DMS 273 treated with DMSO at 0.1 percent for 48 hours (cell line): ENCODE results near the gene S100A14.

ENCODE experiments used
- DNase-seq: peaks from one replicate; lab custom pipeline; 2025; lab: John Stamatoyannopoulos, UW

S100A14 gene

DNA sequence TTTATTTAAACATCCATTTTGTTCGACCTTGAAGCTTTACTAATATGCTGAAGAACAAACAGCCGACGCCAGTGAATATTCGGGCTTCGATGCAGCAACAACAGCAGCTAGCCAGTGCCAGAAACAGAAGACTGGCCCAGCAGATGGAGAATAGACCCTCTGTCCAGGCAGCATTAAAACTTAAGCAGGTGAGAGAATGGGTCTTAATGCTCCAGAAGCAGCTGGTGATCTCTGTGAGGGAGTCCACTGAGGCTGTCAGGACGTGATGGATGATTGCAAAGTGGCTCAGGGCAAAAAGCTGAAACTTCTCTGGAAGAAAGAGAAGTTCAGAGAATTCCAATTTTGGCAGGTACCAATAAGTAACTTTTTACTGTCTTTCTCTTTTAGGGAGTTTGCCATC, 22.1 kb upstream of the S100A14 start:
- DNase-seq, result no peak

DNA sequence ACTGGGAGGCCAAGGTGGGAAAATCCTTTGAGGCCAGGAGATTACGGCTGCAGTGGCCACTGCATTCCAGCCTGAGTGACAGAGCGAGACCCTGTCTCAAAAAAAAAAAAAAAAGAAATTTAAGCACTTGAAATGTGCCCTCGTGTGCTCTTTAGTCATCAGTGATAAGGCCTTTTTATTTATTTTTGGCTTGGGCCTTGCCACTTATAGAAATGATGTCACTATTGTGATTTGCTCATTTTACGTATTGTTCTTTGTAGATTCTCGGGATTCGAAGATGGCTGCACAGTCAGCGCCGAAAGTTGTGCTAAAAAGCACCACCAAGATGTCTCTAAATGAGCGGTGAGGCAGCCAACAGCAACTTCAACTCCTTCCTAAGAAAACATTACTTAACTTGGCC, 20.2 kb upstream of the S100A14 start:
- no peak for DNase-seq

DNA sequence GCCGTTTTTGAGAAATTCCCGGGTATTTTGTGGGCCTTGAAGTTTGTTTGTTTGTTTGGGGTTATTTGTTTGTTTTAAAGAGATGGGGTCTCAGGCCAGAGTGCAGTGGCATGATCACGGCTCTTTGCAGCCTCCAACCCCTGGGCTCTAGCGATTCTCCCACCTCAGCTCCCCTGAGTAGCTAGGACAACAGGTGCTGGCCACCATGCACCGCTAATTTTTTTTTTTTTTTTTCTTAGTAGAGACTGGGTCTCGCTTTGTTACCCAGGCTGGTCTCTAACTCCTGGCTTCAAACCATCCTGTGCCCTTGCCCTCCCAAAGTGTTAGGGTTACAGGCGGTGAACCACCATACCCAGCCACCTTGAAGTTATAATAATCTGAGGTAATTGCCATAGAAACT, 19.7 kb upstream of the S100A14 start:
- no peak for DNase-seq

DNA sequence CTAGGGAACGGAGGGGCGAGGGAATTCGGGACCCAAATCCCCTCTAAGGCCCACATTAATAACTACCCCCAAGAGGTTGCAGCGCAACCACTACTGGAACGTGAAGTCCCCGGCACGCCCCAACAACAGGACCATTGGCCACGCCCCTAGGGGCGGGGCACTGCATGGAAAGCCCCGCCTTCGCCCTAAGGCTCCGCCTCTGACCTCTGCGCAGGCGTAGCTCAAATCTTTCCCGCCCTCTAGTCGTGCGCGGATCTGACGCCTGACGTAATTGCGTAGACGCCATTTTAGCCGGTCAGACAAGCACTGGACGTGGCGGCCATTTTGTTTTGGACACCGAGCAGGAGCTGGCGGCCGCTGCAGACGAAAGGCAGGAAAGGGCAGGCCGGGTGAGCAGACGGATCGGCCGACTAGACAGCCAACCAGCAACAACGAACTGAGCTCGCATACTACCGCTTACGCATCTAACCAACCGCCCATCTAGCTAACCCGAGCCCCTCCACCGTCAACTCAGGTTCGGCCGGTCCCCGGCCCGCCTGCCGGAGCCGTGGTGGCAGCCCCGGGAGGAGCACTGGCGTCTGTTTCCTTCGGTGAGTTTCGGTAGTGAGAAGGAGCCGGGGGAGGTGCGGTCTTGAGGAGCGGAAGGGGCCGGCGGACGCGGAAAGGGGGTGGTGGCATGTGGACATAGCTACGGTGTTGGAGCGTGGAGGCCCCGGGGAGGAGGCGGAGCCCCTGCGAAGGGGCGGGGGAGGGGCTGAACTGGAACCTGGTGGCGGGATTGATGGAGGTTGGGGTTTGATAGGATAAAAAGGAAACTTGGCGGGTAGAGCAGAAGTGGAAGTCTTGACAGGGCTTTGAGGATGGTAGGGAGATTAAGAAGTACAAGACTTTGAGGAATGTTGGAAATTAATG, 17.9 kb upstream of the S100A14 start, which contains the start of gene CHTOP:
Gene CHTOP, plus strand, starts transcription at position 313 of the 912 bp plus-strand sequence. CDS start 2,523 bp downstream, outside the sequence.
- peak; percentile 94 for DNase-seq

DNA sequence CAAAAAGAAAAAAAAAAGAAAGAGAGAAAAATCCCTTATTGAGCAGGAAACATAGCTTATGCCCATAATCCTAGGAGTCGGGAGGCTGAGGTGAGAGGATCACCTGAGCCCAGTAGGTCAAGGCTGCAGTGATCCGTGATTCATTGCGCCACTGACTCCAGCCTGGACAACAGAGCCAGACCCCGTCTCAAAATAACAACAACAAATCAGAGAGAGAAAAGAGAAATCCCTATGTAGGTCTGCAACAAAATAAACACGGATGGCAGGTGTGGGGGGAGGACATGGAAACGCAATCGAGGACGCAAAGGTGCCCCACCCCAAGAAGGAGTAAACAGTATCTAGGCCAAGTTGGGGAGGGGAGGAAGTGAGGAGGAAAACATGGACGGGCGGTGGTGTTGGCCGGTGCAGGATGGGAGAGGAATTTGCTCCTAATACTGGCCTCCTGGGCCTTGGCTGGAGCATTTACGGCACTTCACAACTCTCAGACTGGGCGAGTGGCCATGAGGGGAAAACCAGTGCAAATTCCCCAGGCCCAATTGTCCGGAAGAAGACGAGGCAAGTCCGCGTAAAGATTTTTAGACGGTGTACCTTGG, 17.1 kb upstream of the S100A14 start:
- DNase-seq, result no peak

DNA sequence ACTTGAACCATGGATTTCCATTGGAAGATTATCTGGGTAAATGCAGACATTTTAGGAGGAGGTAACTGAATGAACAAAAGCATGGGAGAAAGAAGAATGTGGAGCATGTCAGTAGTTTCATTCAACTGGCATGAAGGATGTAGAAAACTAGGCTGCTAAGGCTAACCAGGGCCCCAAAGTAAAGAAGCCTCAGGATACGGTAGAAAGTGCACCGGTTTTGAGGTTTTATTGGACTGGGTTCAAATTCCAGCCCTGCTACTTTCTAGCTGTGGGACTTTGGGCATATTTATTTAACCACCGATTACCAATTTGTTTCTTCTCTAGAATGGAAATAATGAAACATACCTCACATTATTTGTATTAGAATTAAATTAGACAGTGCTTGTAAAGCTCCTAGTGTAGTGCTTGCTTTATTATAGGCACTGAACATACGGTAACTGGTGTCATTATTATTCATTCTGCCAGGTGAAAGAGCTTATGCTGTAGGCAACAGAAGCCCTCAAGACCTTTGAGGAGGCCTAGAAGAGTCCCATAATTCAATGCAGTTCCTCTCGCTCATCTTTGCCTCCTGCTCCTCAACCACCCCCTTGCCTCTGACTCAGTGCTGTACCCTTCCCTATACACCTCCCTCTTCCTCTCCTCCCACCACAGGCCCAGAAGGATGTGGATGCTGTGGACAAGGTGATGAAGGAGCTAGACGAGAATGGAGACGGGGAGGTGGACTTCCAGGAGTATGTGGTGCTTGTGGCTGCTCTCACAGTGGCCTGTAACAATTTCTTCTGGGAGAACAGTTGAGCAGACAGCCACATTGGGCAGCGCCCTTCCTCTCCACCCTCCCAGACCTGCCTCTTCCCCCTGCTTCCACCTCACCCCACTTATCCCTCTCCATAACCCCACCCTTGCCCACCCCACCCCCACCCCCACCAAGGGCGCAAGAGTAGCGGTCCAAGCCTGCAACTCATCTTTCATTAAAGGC, 15.2 kb upstream of the S100A14 start:
- no peak for DNase-seq

DNA sequence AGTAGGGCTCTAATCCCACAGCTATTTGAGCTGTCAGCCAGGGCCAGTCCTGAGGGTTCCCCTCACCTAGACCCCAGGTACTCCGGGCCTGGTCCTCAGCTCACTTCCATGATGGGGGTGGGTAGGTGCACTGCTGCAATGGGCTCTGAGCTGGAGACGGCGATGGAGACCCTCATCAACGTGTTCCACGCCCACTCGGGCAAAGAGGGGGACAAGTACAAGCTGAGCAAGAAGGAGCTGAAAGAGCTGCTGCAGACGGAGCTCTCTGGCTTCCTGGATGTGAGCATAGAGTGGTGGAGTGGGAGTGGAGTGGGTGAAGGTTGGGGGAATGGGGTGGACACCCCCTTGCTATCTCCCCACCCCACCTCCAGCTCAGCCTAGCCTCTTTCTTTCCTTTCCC, 14.3 kb upstream of the S100A14 start:
- DNase-seq, result no peak

DNA sequence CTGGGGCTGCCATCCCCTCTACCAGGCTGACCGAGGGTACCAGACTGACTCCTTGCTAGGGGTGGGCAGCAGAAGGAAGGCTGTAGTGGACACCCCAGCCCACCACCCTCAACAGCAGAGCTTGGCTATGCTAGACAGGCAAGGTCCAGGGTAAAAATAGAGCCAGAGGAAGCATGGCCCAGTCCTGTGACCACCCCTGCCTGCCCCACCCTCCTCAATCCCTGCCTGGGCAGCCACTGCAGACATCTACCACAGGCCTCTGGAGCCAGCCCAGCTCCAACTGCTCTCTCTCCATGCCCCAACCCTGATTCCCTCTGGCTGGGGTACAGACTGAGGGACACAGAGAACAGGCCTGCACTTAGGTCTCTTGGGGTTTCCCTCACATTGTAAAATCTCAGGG, 13.8 kb upstream of the S100A14 start:
- no peak for DNase-seq

DNA sequence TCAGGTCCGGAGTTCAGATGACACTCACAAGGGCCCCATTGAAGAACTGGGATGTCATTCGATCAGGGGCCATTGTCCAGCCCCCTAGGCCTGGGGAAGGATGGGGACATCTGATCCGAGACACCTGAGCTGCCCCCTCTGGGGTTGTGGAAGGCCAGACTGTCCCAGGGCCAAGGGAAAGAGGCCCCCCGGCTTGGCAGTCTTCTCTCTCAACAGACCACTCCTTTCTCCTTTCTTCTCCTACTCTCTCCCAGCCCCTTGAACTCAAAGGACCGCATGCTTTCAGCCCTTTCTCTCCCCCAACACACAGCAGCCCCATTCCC, 13.2 kb upstream of the S100A14 start:
- DNase-seq, result no peak

DNA sequence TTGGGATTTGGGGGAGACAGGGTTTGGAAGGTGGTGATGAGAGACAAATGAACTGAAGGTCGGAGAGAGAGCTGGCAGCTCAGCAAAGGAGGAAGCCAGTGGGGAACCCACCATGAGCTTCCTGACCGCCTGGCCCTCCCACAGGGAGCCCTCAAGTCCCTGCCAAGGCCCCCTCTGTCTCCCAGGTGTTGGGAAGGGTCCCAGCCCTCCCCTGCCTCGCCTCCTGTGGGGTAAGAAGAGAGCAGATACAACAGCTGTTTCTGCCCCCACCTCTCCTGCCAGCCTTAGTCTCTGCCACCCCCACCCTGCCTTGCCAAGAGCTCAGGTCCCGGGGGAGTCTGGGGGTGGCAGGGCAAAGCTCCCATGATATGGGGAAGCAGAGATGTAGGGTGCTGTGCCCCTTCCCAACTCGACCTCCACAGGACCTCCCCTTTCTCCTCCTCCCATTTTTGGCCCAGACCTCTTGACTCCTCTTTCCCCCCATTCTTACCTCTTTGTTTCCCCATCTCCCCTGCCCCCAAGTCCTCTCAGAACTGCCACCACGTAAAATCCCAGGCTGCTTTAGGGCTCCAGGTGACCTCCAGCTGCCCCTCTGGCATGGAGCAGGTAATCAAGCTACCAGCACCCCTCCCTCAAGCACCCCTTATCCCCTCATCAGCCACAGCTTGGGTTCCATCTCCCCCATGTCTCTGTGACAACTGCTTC, 12.7 kb upstream of the S100A14 start:
- DNase-seq, result peak; percentile 17

DNA sequence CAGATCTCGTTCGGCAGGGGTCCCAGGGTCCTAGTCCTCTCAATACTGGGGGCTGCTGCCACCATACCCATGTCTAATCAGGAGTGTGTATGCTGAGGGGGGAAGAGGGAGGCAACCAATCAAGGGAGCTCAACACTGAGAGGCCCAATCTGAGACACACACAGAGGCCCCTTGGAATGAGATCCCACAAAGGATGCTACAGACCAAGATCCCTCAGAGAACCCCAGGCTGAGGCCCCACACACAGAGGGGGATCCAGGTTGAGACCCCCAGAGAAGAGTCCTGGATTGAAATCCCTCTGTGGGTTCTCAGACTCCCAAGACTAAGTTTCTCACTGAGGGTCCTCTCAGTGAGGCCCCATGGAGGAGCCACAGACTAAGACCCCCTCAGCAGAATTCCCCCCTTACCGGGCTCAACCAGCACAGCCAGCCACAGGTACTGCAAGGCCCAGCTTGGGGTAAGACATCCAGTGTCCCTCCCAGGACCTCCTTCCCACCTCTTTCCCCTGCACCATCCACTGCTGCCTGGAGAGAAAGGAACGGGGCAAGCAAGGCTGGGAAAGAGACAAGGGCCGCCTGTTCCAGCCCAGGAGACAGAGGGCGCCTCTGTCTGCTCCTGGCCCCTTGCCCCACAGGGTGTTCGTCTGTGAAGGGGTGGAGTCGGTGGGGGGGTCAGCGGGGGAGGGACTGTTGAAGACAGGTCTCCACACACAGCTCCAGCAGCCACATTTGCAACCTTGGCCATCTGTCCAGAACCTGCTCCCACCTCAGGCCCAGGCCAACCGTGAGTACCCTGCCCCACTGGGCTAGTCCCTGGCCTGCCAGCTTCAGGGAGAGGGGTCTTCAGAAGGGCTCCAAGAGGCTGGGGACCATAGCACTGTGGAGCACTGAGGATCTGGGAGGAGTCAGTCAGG, 11.8 kb upstream of the S100A14 start, which contains the start of gene S100A1:
Gene S100A1, plus strand, starts transcription at position 720 of the 912 bp plus-strand sequence. CDS start 2,088 bp downstream, outside the sequence.
- peak; percentile 59 for DNase-seq

DNA sequence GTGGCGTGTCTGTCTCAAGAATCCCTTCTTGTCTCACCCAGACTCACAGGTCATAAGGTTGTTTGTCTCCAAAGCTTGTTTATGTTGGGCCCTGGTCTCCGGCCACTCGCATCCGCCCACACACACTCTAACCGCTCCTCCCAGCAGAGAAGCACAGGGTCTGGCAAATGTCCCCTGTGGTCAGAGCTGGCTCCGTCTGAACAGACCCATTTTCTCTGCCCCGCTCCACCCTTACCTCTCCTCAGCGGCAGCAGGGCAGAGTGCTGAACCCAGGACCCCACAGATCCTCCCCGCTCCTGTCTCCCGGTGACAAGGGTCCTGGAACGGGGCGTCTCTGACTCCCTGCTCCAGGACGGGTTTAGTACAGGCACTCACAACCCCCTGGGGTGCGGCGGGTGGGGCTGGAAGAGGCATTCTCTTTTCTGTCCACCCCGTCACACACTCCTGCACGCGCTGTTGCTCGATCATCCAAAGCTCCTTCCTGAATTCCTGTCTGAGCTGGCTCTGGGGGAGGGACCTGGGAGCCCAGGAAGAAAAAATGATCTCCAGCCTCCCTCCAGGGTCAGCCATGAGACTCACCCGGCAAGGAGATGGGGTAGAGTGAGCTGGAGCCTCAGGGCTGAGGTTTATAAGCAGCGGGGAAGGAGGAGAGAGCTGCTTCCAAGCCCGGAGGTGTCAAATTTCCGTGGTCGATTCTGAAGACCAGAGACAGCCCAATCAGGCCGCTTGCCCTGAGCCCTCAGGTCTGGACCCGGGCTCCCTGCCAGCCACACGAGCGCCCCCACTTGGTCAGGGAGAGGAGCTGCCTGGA, 11.0 kb upstream of the S100A14 start, which contains the start of gene S100A13:
Gene S100A13, minus strand, starts transcription at position 602 of the 811 bp plus-strand sequence. CDS start 1,033 bp downstream, outside the sequence.
- peak; percentile 85 for DNase-seq

DNA sequence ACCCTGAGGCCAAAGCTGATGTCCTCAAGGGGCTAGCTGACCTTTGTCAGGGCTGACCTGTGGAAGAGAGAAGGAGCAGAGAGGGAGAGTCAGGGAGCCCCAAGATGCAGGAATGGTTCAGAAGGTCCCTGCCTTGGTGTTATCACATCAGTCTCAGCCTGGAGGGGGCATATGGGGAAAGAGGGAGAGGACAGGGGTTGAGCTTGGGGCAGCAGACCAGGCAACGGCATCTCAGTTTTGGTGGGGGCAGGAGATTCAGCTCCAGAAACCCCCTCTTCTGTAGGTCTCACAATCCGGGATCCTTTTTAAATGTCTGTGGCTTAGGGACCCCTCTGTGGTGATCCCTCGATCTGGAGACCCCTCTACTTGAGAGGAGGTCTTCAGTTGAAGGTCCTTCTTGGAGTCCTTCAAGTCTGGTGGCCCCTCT, 10.4 kb upstream of the S100A14 start:
- DNase-seq, result no peak

DNA sequence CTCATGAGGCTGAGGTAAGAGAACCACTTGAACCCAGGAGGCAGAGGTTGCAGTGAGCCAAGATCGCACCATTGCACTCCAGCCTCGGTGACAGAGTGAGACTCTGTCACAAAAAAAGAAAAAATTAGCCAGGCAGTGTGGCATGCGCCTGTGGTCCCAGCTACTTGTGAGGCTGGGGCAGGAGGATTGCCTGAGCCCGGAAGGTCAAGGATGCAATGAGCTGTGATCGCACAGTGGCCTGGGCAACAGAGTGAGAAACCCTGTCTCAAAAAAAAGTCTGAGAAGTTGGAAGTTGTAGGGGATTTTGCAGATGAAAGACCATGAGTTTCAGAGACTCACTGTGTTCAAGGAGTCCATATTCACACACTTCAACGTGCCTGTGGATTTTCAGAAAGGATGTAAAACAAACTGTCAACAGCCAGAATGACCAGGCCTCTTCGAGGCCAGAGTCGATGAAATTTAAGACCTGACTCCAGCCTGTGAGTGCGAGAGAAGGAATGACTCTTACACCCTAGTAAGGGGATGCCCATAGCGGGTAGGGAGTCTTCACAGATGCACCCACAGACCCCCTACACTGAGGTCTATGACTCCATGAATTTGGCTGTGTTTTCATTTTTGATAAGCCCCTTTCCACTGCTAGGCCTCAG, 9.0 kb upstream of the S100A14 start:
- no peak for DNase-seq

DNA sequence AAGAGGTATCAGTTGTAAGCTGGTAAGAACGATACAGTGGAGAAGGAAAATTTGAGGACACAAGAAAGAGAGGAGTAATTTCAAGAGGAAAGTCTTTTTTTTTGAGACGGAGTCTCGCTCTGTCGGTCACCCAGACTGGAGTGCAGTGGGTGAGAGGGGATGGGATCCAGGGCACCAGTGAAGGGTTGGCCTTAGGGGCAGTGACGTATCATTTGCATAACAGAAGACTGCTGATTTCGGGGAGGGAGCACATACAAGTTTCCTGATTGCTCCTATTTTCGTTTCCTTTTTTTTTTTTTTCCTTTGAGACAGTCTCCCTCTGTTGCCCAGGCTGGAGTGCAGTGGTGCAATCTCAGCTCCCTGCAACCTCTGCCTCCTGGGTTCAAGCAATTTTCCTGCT, 7.0 kb upstream of the S100A14 start:
- DNase-seq, result no peak

DNA sequence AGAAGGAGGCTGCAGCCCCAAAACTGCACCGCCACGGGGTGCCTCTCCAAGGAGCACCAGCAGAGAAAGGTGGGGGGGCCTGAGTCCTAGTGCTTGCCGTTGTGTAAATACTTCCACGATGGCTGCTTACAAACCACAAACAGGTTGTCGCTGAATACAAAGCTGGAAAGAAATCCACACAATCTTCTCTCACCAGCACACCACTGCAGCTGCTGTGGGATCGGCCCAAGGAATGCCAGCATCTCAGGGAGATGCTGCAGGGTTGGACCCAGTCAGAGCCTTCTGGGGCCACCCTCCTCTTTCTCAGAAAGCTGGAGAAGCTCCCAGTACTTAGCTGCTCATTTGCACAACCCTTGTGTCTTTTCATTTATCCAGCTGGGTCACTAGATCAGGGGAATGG, 3.0 kb upstream of the S100A14 start:
- no peak for DNase-seq

DNA sequence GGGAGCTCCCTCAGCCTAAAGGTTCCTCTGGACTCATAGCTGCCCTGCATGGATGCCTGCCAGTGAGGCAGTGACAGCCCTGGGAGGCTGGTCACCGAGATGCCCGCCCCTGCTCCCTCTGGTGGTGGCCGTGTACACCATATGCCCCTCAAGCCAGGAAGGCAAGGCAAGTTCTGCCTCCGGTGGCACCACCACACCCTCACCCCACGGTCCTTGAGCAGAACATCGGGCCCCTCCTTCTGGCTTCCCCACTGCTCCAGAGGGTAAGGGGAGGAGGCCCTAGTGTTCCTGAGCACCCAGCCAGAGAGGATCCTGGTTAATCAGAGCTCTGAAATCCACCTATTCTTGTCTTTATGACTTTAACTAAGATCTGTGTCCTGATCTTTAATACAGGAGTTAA, 1.5 kb upstream of the S100A14 start:
- no peak for DNase-seq

DNA sequence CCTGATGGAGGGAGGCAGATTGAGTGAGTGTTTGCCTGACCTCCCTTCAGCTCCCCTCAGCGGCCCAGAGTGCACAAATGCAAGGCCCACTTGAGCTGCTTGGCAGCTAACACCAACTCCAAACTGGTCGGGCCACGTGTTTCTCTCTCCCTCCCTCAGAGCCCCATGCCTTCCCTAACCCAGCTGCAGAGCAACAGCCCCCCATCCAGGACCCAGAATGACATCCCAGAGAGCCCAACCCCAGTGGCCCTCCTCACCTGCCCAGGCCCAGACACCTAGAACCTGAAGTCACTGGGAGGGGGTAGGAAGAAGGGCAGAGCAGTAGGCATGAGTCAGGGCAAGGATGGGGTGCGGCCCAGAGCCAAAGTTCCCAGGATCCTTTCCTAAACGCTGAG, 789 bp upstream of the S100A14 start:
- DNase-seq, result no peak

DNA sequence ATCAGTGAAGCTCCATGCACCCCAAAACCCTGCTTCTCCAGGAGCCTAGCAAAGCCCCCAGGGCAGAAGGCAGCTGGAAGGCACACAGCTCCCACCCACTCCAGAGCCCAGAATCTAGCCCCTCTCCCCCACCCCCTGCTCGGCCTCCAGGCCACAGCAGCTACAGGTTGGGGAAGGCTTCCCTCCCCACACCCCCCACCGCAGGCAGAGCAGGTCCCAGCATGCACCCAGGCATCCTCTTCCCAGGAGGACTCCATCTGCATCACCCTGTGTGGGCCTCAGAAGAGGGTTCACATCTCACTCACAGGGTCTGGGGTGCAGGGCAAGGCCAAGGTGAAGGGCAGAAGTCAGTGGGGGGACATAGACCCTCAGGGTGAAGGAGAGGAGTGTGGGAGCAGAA, 719 bp downstream of the S100A14 start:
- DNase-seq, result no peak
